Activated naive CD8-positive, alpha-beta T cell (primary cell): ENCODE data around the gene ESPN.

Experiments
- H3K27ac Mint-ChIP-seq: one replicate; pipeline ENCODE4 v1.8.0; 2021; ENCODE audit warnings: mixed read lengths
- H3K27me3 Mint-ChIP-seq: one replicate; pipeline ENCODE4 v1.8.0; 2021; ENCODE audit warnings: mixed read lengths
- H3K36me3 Mint-ChIP-seq: one replicate; pipeline ENCODE4 v1.8.0; 2021; ENCODE audit warnings: mixed read lengths
- H3K4me1 Mint-ChIP-seq: one replicate; pipeline ENCODE4 v1.8.0; 2021; ENCODE audit warnings: low read depth, mixed read lengths
- H3K4me3 Mint-ChIP-seq: one replicate; pipeline ENCODE4 v1.8.0; 2021; ENCODE audit warnings: mild to moderate bottlenecking, mixed read lengths
- H3K9me3 Mint-ChIP-seq: one replicate; pipeline ENCODE4 v1.8.0; 2021; ENCODE audit warnings: low read depth, mixed read lengths

The ESPN gene

GRCh38 chr1:6460301-6461050, 35.9 kb downstream of the ESPN start:
- peaks cover 3% of the 10 kb centered on the region for H3K27me3 Mint-ChIP-seq
- no peaks in the 10 kb centered on the region for H3K9me3 Mint-ChIP-seq
- H3K36me3 Mint-ChIP-seq = peaks cover 5% of the 10 kb centered on the region
- peaks cover 50% of the 10 kb centered on the region for H3K4me1 Mint-ChIP-seq
- H3K27ac Mint-ChIP-seq = peak overlapping the region; percentile 91
- peak overlapping the region; percentile 84 for H3K4me3 Mint-ChIP-seq

- peaks cover 48% of the 10 kb centered on the region for H3K4me1 Mint-ChIP-seq
- H3K36me3 Mint-ChIP-seq = peaks cover 5% of the 10 kb centered on the region
- H3K4me3 Mint-ChIP-seq = peak overlapping the region; percentile 84
- H3K27ac Mint-ChIP-seq = peak overlapping the region; percentile 91
- H3K27me3 Mint-ChIP-seq = peaks cover 1% of the 10 kb centered on the region
- no peaks in the 10 kb centered on the region for H3K9me3 Mint-ChIP-seq
Measured at GRCh38 chr1:6461051-6461530, 36.5 kb downstream of the ESPN start.

GRCh38 chr1:6461538-6462411, 37.2 kb downstream of the ESPN start:
- Mint-ChIP-seq H3K27ac (peak overlapping the region; percentile 90), H3K4me1 (peaks cover 45% of the 10 kb centered on the region), H3K36me3 (peaks cover 5% of the 10 kb centered on the region), H3K9me3 (no peaks in the 10 kb centered on the region), H3K27me3 (no peaks in the 10 kb centered on the region), H3K4me3 (peak overlapping the region; percentile 84)

- Mint-ChIP-seq H3K9me3 (no peaks in the 10 kb centered on the region), H3K4me3 (peak overlapping the region; percentile 84), H3K27ac (peak overlapping the region; percentile 90), H3K4me1 (peaks cover 44% of the 10 kb centered on the region), H3K27me3 (no peaks in the 10 kb centered on the region), H3K36me3 (peaks cover 5% of the 10 kb centered on the region)
Measured at GRCh38 chr1:6462412-6463119, 38.0 kb downstream of the ESPN start.

GRCh38 chr1:6463120-6463412, 38.5 kb downstream of the ESPN start:
- Mint-ChIP-seq H3K36me3 (peaks cover 5% of the 10 kb centered on the region), H3K27me3 (no peaks in the 10 kb centered on the region), H3K4me3 (peak overlapping the region; percentile 73), H3K4me1 (peaks cover 44% of the 10 kb centered on the region), H3K9me3 (no peaks in the 10 kb centered on the region), H3K27ac (peak overlapping the region; percentile 82)

GRCh38 chr1:6464514-6464836, 39.9 kb downstream of the ESPN start:
- H3K9me3 Mint-ChIP-seq = no peaks in the 10 kb centered on the region
- H3K36me3 Mint-ChIP-seq = peaks cover 5% of the 10 kb centered on the region
- peak overlapping the region; percentile 85 for H3K27ac Mint-ChIP-seq
- H3K4me1 Mint-ChIP-seq = peaks cover 40% of the 10 kb centered on the region
- peak overlapping the region; percentile 94 for H3K4me3 Mint-ChIP-seq
- no peaks in the 10 kb centered on the region for H3K27me3 Mint-ChIP-seq

GRCh38 chr1:6464915-6465314, 40.3 kb downstream of the ESPN start:
- Mint-ChIP-seq H3K9me3 (no peaks in the 10 kb centered on the region), H3K4me3 (peak overlapping the region; percentile 94), H3K36me3 (peaks cover 5% of the 10 kb centered on the region), H3K27me3 (no peaks in the 10 kb centered on the region), H3K4me1 (peaks cover 37% of the 10 kb centered on the region), H3K27ac (peak overlapping the region; percentile 85)

- no peaks in the 10 kb centered on the region for H3K9me3 Mint-ChIP-seq
- H3K27me3 Mint-ChIP-seq = no peaks in the 10 kb centered on the region
- peak overlapping the region; percentile 86 for H3K27ac Mint-ChIP-seq
- peaks cover 33% of the 10 kb centered on the region for H3K4me1 Mint-ChIP-seq
- H3K4me3 Mint-ChIP-seq = peak overlapping the region; percentile 94
- peaks cover 5% of the 10 kb centered on the region for H3K36me3 Mint-ChIP-seq
Measured at GRCh38 chr1:6465461-6466005, 41.0 kb downstream of the ESPN start.

GRCh38 chr1:6466023-6466422, 41.4 kb downstream of the ESPN start, which contains the start of gene TNFRSF25:
Gene TNFRSF25 (minus strand): TSS chr1:6466173. CDS start chr1:6466107, 66 bp downstream.
- Mint-ChIP-seq H3K9me3 (no peaks in the 10 kb centered on the region), H3K27me3 (no peaks in the 10 kb centered on the region), H3K36me3 (peaks cover 5% of the 10 kb centered on the region), H3K27ac (peak within 1 kb of the TSS; percentile 86), H3K4me3 (peak within 1 kb of the TSS; percentile 94), H3K4me1 (peaks cover 28% of the 10 kb centered on the region)

GRCh38 chr1:6466751-6467150, 42.2 kb downstream of the ESPN start:
- peak overlapping the region; percentile 34 for H3K27ac Mint-ChIP-seq
- H3K4me3 Mint-ChIP-seq = peak overlapping the region; percentile 72
- H3K36me3 Mint-ChIP-seq = peaks cover 5% of the 10 kb centered on the region
- H3K4me1 Mint-ChIP-seq = peaks cover 22% of the 10 kb centered on the region
- no peaks in the 10 kb centered on the region for H3K9me3 Mint-ChIP-seq
- H3K27me3 Mint-ChIP-seq = no peaks in the 10 kb centered on the region

- Mint-ChIP-seq H3K4me3 (peak overlapping the region; percentile 20), H3K27ac (peak overlapping the region; percentile 34), H3K36me3 (peaks cover 5% of the 10 kb centered on the region), H3K9me3 (no peaks in the 10 kb centered on the region), H3K4me1 (peaks cover 17% of the 10 kb centered on the region), H3K27me3 (no peaks in the 10 kb centered on the region)
Measured at GRCh38 chr1:6467224-6467623, 42.6 kb downstream of the ESPN start.

- Mint-ChIP-seq H3K36me3 (peaks cover 2% of the 10 kb centered on the region), H3K27ac (no peak overlapping the region), H3K9me3 (no peaks in the 10 kb centered on the region), H3K27me3 (no peaks in the 10 kb centered on the region), H3K4me1 (peaks cover 12% of the 10 kb centered on the region), H3K4me3 (no peak overlapping the region)
Measured at GRCh38 chr1:6467744-6468688, 43.4 kb downstream of the ESPN start.

- no peak overlapping the region for H3K4me3 Mint-ChIP-seq
- no peaks in the 10 kb centered on the region for H3K9me3 Mint-ChIP-seq
- H3K27ac Mint-ChIP-seq = no peak overlapping the region
- H3K4me1 Mint-ChIP-seq = peaks cover 8% of the 10 kb centered on the region
- no peaks in the 10 kb centered on the region for H3K27me3 Mint-ChIP-seq
- H3K36me3 Mint-ChIP-seq = peaks cover 2% of the 10 kb centered on the region
Measured at GRCh38 chr1:6468729-6469461, 44.3 kb downstream of the ESPN start.
